Kidney (tissue), 14 donors: ENCODE measurements around the gene HEXIM1. TPM values are rescaled to one million over a fixed set of nuclear protein-coding genes. Genes with fewer than 3 reads are reported as not detected.

Experiments
- DNase-seq, 5 donors: peaks; one replicate each; pipeline ENCODE4 v3.0.0-alpha.2; 2013 to 2020
- FAIRE-seq: peaks from 2 replicates; lab custom pipeline; 2012; peaks lifted over from hg19 to GRCh38; lab: Jason Lieb, UNC
- H3K27ac ChIP-seq, 2 donors: one replicate each; pipeline ENCODE4 v1.7.0; 2013; ENCODE audit warnings: low read depth in 2 of 2, low read length in 2 of 2, inconsistent platforms in 1 of 2
- H3K27me3 ChIP-seq: one replicate; pipeline ENCODE4 v1.7.1; 2013; ENCODE audit warnings: low read length, inconsistent platforms; ENCODE audit not compliant: control insufficient read depth, insufficient read depth
- H3K36me3 ChIP-seq, 3 donors: one replicate each; pipeline versions ENCODE4 v1.7.0 to v1.7.1; 2013; ENCODE audit warnings: low read length in 3 of 3, control low read depth in 1 of 3, inconsistent platforms in 1 of 3; ENCODE audit not compliant: insufficient read depth in 3 of 3, control insufficient read depth in 2 of 3
- H3K4me1 ChIP-seq, 3 donors: one replicate each; pipeline versions ENCODE4 v1.7.0 to v1.7.1; 2013; ENCODE audit warnings: low read length in 3 of 3, inconsistent platforms in 1 of 3, low read depth in 1 of 3; ENCODE audit not compliant: control insufficient read depth in 2 of 3, insufficient read depth in 2 of 3
- H3K4me3 ChIP-seq, 3 donors: one replicate each; pipeline versions ENCODE4 v1.7.0 to v1.8.1; 2013; ENCODE audit warnings: low read length in 3 of 3, control low read depth in 1 of 3, inconsistent platforms in 1 of 3
- H3K9ac ChIP-seq, 3 donors: one replicate each; pipeline versions ENCODE4 v1.7.0 to v1.7.1; 2013; ENCODE audit warnings: low read length in 3 of 3, control low read depth in 1 of 3, inconsistent platforms in 1 of 3
- H3K9me3 ChIP-seq, 3 donors: one replicate each; pipeline versions ENCODE4 v1.7.0 to v1.7.1; 2013; ENCODE audit warnings: low read length in 3 of 3, control low read depth in 1 of 3, inconsistent platforms in 1 of 3; ENCODE audit not compliant: control insufficient read depth in 2 of 3, insufficient read depth in 1 of 3
- CTCF ChIP-seq: IDR thresholded peaks from 3 replicates; pipeline ENCODE4 v1.5.1; 2012; ENCODE audit warnings: mild to moderate bottlenecking, moderate library complexity, borderline replicate concordance; ENCODE audit not compliant: insufficient read depth; ENCODE audit errors: extremely low read depth
- intact Hi-C: fragments of 100-400 bp; cut with DNase I; formaldehyde crosslinking; loops from one replicate; pipeline ENCODE4 v1.11.1; 2022
- polyA plus RNA-seq: library from polyadenylated mRNA; stranded (reverse); fragments of 350-450 nt; fragmentation: Illumina TruSeq; extraction: RNeasy Lipid Tissue Mini Kit (QIAGEN cat#74804); gene quantifications from one replicate; pipeline ENCODE4 v1.2.3, GENCODE V29; 2014; ENCODE audit warnings: low read depth, low replicate concordance; ENCODE audit not compliant: insufficient read depth
- total RNA-seq: library from RNA; stranded (reverse); fragmentation: NEBNext Ultra II Directional; extraction: Animal tissue kit (Norgen Biotek cat#: 25700); gene quantifications from one replicate; pipeline ENCODE4 v1.2.1, GENCODE V29; 2021
- donor health status: control.
- donor health status: control.
- donor health status: control.
- donor health status: control.
- donor health status: control.
- donor health status: DM: yes; HTN: yes; CAD: no.
- donor health status: Normal renal cell carcinoma (clear cell type).

The HEXIM1 gene
- total and polyA plus RNA-seq, 2 donors from 2014 or later = 25.0 to 34.7 TPM

- H3K4me1 ChIP-seq = peaks cover 0 to 21% (median 6%) of the 10 kb centered on the region in 3 donors
- H3K36me3 ChIP-seq = no peaks in the 10 kb centered on the region
- H3K27me3 ChIP-seq = no peaks in the 10 kb centered on the region
- peak; percentile 70 to 88 (median 80) for DNase-seq
- intact Hi-C loops = no loop called here
- no peak for FAIRE-seq
- no peak overlapping the region for H3K9ac ChIP-seq
- no peak for TF ChIP-seq CTCF
- H3K4me3 ChIP-seq = no peak overlapping the region
- no peak overlapping the region for H3K27ac ChIP-seq
- H3K9me3 ChIP-seq = no peaks in the 10 kb centered on the region
Observed at GRCh38 chr17:45129426-45129939, 18.8 kb upstream of the HEXIM1 start.

- Histone ChIP-seq H3K36me3 (no peaks in the 10 kb centered on the region), H3K9me3 (no peaks in the 10 kb centered on the region), H3K27me3 (no peaks in the 10 kb centered on the region), H3K27ac (no peak overlapping the region), H3K4me1 (peaks cover 0 to 21% (median 6%) of the 10 kb centered on the region in 3 donors), H3K4me3 (no peak overlapping the region), H3K9ac (no peak overlapping the region)
- FAIRE-seq (no peak), DNase-seq (peak in 2 of 5 donors; percentile 54 to 56)
- TF ChIP-seq CTCF = no peak
- intact Hi-C loops = loop anchor here (10.0 kb wide), 1 partner anchor 65 kb away; no protein-coding TSS in a partner anchor
Observed at GRCh38 chr17:45129940-45130680, 18.2 kb upstream of the HEXIM1 start.

- H3K4me1 ChIP-seq = peaks cover 0 to 24% (median 6%) of the 10 kb centered on the region in 3 donors
- peak overlapping the region in 2 of 3 donors; percentile 2 to 60 for H3K4me3 ChIP-seq
- FAIRE-seq (no peak), DNase-seq (peak in 1 of 5 donors; percentile 63)
- no peaks in the 10 kb centered on the region for H3K27me3 ChIP-seq
- H3K9me3 ChIP-seq = no peaks in the 10 kb centered on the region
- no peak overlapping the region for H3K9ac ChIP-seq
- no peak for TF ChIP-seq CTCF
- H3K36me3 ChIP-seq = no peaks in the 10 kb centered on the region
- no peak overlapping the region for H3K27ac ChIP-seq
- intact Hi-C loops = loop anchor here (10.0 kb wide), 1 partner anchor 64 kb away; no protein-coding TSS in a partner anchor
Observed at GRCh38 chr17:45130681-45131615, 17.3 kb upstream of the HEXIM1 start.
